Activated B cell treated with CpG ODN at 0.5 μM for 24 hours (primary cell): ENCODE data around the gene AICDA. TPM values are rescaled to one million over a fixed set of nuclear protein-coding genes. Genes with fewer than 3 reads are reported as not detected.
"Not testable (repeated sequence)": the region's sequence is repeated elsewhere in the genome, so short reads cannot be mapped to it uniquely, and the experiment has no call there.

Experiments used
- ATAC-seq: fragments of 200-7000 bp; cut with Tn5 transposase; one replicate; pipeline ENCODE4 v1.10.0; 2021; ENCODE audit warnings: low read depth, mild to moderate bottlenecking, moderate library complexity
- CTCF ChIA-PET: fragments of 350-600 bp; sonication (Branson Sonifier 250); formaldehyde crosslinking; loops from one replicate; lab custom pipeline; 2021; ENCODE audit warnings: antibody characterized with exemption; lab: Charles Lee
- POLR2A ChIA-PET: fragments of 350-600 bp; sonication (Branson Sonifier 250); formaldehyde crosslinking; loops from one replicate; lab custom pipeline; 2021; ENCODE audit warnings: antibody characterized with exemption; lab: Charles Lee
- DNase-seq: peaks from one replicate; pipeline ENCODE4 v3.0.0; 2022
- H3K27ac Mint-ChIP-seq: one replicate; pipeline ENCODE4 v1.8.0; 2020; ENCODE audit warnings: mixed read lengths
- H3K27me3 Mint-ChIP-seq: one replicate; pipeline ENCODE4 v1.8.0; 2021; ENCODE audit warnings: mixed read lengths
- H3K36me3 Mint-ChIP-seq: one replicate; pipeline ENCODE4 v1.8.0; 2021; ENCODE audit warnings: low read depth, mixed read lengths
- H3K4me1 Mint-ChIP-seq: one replicate; pipeline ENCODE4 v1.8.0; 2021; ENCODE audit warnings: mixed read lengths
- H3K4me3 Mint-ChIP-seq: one replicate; pipeline ENCODE4 v1.8.0; 2020; ENCODE audit warnings: mild to moderate bottlenecking, mixed read lengths
- H3K9me3 Mint-ChIP-seq: one replicate; pipeline ENCODE4 v1.8.0; 2020; ENCODE audit warnings: mixed read lengths
- CTCF ChIP-seq: fragments of 200-600 bp; IDR thresholded peaks from one replicate; pipeline ENCODE4 v1.8.0; 2022; ENCODE audit warnings: antibody characterized with exemption, mild to moderate bottlenecking
- intact Hi-C: fragments of 100-400 bp; cut with micrococcal nuclease; formaldehyde crosslinking; loops from one replicate; pipeline ENCODE4 v1.15.1; 2024
- total RNA-seq: library from RNA; stranded (reverse); gene quantifications from 2 replicates; pipeline ENCODE4 v1.2.3, GENCODE V29; 2022

AICDA gene
- total RNA-seq, 1 donor from 2014 or later = 3.6 TPM

GRCh38 chr12:8589679-8590078 lies 23.0 kb downstream of the AICDA start:
- no peak for ATAC-seq
- ChIA-PET POLR2A (no interaction called here), CTCF (interaction anchor here (2.2 kb wide), 1 partner anchor 45 kb away, joined by 18 read pairs; no protein-coding TSS in a partner anchor)
- TF ChIP-seq CTCF = no peak
- Mint-ChIP-seq H3K4me1 (peaks cover 10% of the 10 kb centered on the region), H3K9me3 (no peaks in the 10 kb centered on the region), H3K36me3 (no peaks in the 10 kb centered on the region), H3K4me3 (no peak overlapping the region), H3K27me3 (no peaks in the 10 kb centered on the region), H3K27ac (no peak overlapping the region)
- intact Hi-C loops = no loop called here
- DNase-seq = no peak

GRCh38 chr12:8584478-8584877 lies 28.2 kb downstream of the AICDA start:
- ATAC-seq, H3K4me1 Mint-ChIP-seq, POLR2A ChIA-PET, intact Hi-C loops, DNase-seq, H3K27ac Mint-ChIP-seq, H3K9me3 Mint-ChIP-seq, CTCF ChIA-PET, H3K36me3 Mint-ChIP-seq, H3K27me3 Mint-ChIP-seq, H3K4me3 Mint-ChIP-seq: not testable (repeated sequence)

GRCh38 chr12:8584004-8584403 lies 28.7 kb downstream of the AICDA start:
- POLR2A ChIA-PET = no interaction called here

GRCh38 chr12:8581098-8581784 lies 31.4 kb downstream of the AICDA start:
- Mint-ChIP-seq H3K9me3 (no peaks in the 10 kb centered on the region), H3K4me3 (no peak overlapping the region), H3K36me3 (no peaks in the 10 kb centered on the region), H3K27ac (no peak overlapping the region), H3K4me1 (peaks cover 12% of the 10 kb centered on the region), H3K27me3 (peaks cover 3% of the 10 kb centered on the region)
- intact Hi-C loops = no loop called here
- POLR2A ChIA-PET = interaction anchor here (0.7 kb wide), 1 partner anchor 38 kb away, joined by 3 read pairs; no protein-coding TSS in a partner anchor
- TF ChIP-seq CTCF = no peak
- ATAC-seq = no peak
- CTCF ChIA-PET = interaction anchor here (1.2 kb wide), 1 partner anchor 38 kb away, joined by 3 read pairs; no protein-coding TSS in a partner anchor
- no peak for DNase-seq

More at GRCh38 chr12:8584004-8584403, 28.7 kb downstream of the AICDA start:
- no peak for TF ChIP-seq CTCF
- intact Hi-C loops = no loop called here
- ATAC-seq = no peak
- Mint-ChIP-seq H3K36me3 (no peaks in the 10 kb centered on the region), H3K27ac (no peak overlapping the region), H3K27me3 (no peaks in the 10 kb centered on the region), H3K9me3 (no peaks in the 10 kb centered on the region), H3K4me1 (peaks cover 11% of the 10 kb centered on the region), H3K4me3 (no peak overlapping the region)
- CTCF ChIA-PET = no interaction called here
- DNase-seq = no peak

- H3K4me3 Mint-ChIP-seq = no peak overlapping the region
- ChIA-PET POLR2A (interaction anchor here (0.6 kb wide), 1 partner anchor 31 kb away, joined by 8 read pairs; no protein-coding TSS in a partner anchor), CTCF (interaction anchor here (2.3 kb wide), 1 partner anchor 34 kb away, joined by 7 read pairs; no protein-coding TSS in a partner anchor)
- H3K9me3 Mint-ChIP-seq = no peaks in the 10 kb centered on the region
- no peaks in the 10 kb centered on the region for H3K36me3 Mint-ChIP-seq
- intact Hi-C loops = no loop called here
- peaks cover 11% of the 10 kb centered on the region for H3K27me3 Mint-ChIP-seq
- peaks cover 12% of the 10 kb centered on the region for H3K4me1 Mint-ChIP-seq
- TF ChIP-seq CTCF = no peak
- DNase-seq = no peak
- no peak overlapping the region for H3K27ac Mint-ChIP-seq
- ATAC-seq = no peak
These were observed 34.8 kb downstream of the AICDA start for GRCh38 chr12:8577879-8578278.
